ENCODE measurements around the gene CADM1.

Gene CADM1

GRCh38 chr11:115506954-115507675 is 2.9 kb upstream of the CADM1 start:
- no peak for DNase-seq

- DNase-seq, result no peak
Observed at GRCh38 chr11:115505175-115505574, 960 bp upstream of the CADM1 start.

- no peak for DNase-seq
Observed at GRCh38 chr11:115503886-115504275, 334 bp downstream of the CADM1 start.

GRCh38 chr11:115503083-115503885 is 931 bp downstream of the CADM1 start:
- peak; percentile 6 for DNase-seq

- DNase-seq, result no peak
Observed at GRCh38 chr11:115502636-115503082, 1.6 kb downstream of the CADM1 start.

GRCh38 chr11:115501893-115502589 is 2.2 kb downstream of the CADM1 start:
- no peak for DNase-seq

- no peak for DNase-seq
Observed at GRCh38 chr11:115501502-115501892, 2.7 kb downstream of the CADM1 start.

- no peak for DNase-seq
Observed at GRCh38 chr11:115500547-115501501, 3.4 kb downstream of the CADM1 start.

- no peak for DNase-seq
Observed at GRCh38 chr11:115499891-115500290, 4.3 kb downstream of the CADM1 start.

- DNase-seq, result no peak
Observed at GRCh38 chr11:115499241-115499799, 4.9 kb downstream of the CADM1 start.

GRCh38 chr11:115498354-115498753 is 5.9 kb downstream of the CADM1 start:
- no peak for DNase-seq

GRCh38 chr11:115497303-115497702 is 6.9 kb downstream of the CADM1 start:
- DNase-seq, result peak; percentile 6

- no peak for DNase-seq
Observed at GRCh38 chr11:115496892-115497291, 7.3 kb downstream of the CADM1 start.

GRCh38 chr11:115493905-115494304 is 10.3 kb downstream of the CADM1 start:
- no peak for DNase-seq

- no peak for DNase-seq
Observed at GRCh38 chr11:115493488-115493887, 10.7 kb downstream of the CADM1 start.

GRCh38 chr11:115489466-115489865 is 14.7 kb downstream of the CADM1 start:
- no peak for DNase-seq

GRCh38 chr11:115488945-115489344 is 15.3 kb downstream of the CADM1 start:
- no peak for DNase-seq

- DNase-seq, result no peak
Observed at GRCh38 chr11:115481528-115481927, 22.7 kb downstream of the CADM1 start.

- DNase-seq, result no peak
Observed at GRCh38 chr11:115480611-115481010, 23.6 kb downstream of the CADM1 start.

- DNase-seq, result no peak
Observed at GRCh38 chr11:115477410-115477809, 26.8 kb downstream of the CADM1 start.

- DNase-seq, result no peak
Observed at GRCh38 chr11:115476463-115477286, 27.5 kb downstream of the CADM1 start.

Measured in DMS 273 treated with DMSO at 0.1 percent for 48 hours (cell line).